ENCODE data around the gene SSH2. TPM values are rescaled to one million over a fixed set of nuclear protein-coding genes. Genes with fewer than 3 reads are reported as not detected.
A peak's percentile ranks its signal among the peaks of the same experiment; 100 is the strongest.

Gene SSH2
- total and polyA plus RNA-seq, 9 of the 15 experiments (the other 6 are each of a cell fraction or from before 2014, with no cell fraction given) = 3.9 to 16.1 (median 10.2) TPM

DNA sequence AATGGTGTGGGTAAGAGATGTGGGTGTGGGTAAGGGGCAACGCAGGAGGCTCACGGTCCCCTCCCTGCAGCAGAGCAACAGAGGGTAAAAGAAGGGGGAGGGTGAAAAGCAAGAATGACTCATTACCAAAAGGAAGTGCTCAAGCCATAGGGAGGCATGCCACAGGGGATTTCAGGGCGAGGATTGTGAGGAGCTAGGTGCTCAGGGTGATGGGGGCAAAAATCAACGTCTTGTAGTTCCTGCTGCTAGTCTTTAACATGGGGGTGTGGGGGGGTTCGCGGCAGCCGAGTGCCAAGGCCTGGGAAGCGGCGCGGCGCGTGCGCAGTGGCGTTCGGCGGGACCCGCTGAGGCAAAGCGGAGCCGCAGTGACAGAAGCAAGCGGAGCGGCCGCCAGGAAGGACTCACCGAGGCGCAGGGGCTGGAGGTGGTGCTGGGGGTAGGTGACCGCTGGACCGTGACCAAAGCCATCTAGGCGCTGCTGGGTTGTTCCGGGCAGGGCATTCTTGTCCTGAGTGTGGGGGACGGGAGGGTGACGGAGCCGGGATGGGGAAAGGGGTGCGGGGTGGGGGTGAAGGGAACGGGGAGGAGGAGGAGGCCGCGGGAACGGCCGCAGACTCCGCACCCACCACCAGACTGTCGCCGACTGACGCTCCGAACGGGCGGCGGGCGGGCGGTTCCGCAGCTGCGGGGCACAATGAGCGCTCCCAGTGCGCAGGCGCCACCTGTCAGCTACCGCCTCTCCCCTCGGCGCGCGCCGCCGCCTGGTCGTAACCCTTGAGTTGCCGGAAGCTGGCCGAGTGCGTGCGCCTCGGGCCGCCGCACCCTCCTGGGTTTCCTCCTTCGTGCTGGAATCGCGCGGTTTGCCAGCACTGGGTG lies at the start of gene SSH2 (continued):
- TF ChIP-seq PHF21A (IDR thresholded peaks at IDR 0.05; ENCODE audit: borderline replicate concordance, low read depth) = 0 out of 2 replicates have a peak, but pooled peaks have one; percentile 49
- TF ChIP-seq BRD4 (IDR thresholded peaks at IDR 0.05) = no peak
- TF ChIP-seq KAT7 (CRISPR knock-in tag; IDR thresholded peaks at IDR 0.05; ENCODE audit: borderline replicate concordance) = no peak
- no peak for TF ChIP-seq CCAR2 (IDR thresholded peaks at IDR 0.05; ENCODE audit: low read depth, low read length)
- TF ChIP-seq, protein P1, sequence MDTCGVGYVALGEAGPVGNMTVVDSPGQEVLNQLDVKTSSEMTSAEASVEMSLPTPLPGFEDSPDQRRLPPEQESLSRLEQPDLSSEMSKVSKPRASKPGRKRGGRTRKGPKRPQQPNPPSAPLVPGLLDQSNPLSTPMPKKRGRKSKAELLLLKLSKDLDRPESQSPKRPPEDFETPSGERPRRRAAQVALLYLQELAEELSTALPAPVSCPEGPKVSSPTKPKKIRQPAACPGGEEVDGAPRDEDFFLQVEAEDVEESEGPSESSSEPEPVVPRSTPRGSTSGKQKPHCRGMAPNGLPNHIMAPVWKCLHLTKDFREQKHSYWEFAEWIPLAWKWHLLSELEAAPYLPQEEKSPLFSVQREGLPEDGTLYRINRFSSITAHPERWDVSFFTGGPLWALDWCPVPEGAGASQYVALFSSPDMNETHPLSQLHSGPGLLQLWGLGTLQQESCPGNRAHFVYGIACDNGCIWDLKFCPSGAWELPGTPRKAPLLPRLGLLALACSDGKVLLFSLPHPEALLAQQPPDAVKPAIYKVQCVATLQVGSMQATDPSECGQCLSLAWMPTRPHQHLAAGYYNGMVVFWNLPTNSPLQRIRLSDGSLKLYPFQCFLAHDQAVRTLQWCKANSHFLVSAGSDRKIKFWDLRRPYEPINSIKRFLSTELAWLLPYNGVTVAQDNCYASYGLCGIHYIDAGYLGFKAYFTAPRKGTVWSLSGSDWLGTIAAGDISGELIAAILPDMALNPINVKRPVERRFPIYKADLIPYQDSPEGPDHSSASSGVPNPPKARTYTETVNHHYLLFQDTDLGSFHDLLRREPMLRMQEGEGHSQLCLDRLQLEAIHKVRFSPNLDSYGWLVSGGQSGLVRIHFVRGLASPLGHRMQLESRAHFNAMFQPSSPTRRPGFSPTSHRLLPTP (IDR thresholded peaks at IDR 0.05; ENCODE audit: borderline replicate concordance, extremely low read depth, insufficient read length) = no peak
- peak; percentile 14; the same call in 1 of the 2 replicates for TF ChIP-seq MYNN (IDR thresholded peaks at IDR 0.05)
- no peak for TF ChIP-seq MYNN (CRISPR knock-in tag; IDR thresholded peaks at IDR 0.05)
- 0 out of 2 replicates have a peak, but pooled peaks have one; percentile 35 for TF ChIP-seq SP1 (CRISPR knock-in tag; IDR thresholded peaks at IDR 0.05)
- TF ChIP-seq BDP1 (IDR thresholded peaks at IDR 0.05; ENCODE audit: insufficient read depth, insufficient read length) = no peak
- TF ChIP-seq HDGF (IDR thresholded peaks at IDR 0.05) = peak; percentile 64; the same call in 1 of the 2 replicates
- no peak for TF ChIP-seq TRIM28 (IDR thresholded peaks at IDR 0.05)
- TF ChIP-seq, protein P2, sequence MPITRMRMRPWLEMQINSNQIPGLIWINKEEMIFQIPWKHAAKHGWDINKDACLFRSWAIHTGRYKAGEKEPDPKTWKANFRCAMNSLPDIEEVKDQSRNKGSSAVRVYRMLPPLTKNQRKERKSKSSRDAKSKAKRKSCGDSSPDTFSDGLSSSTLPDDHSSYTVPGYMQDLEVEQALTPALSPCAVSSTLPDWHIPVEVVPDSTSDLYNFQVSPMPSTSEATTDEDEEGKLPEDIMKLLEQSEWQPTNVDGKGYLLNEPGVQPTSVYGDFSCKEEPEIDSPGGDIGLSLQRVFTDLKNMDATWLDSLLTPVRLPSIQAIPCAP (CRISPR knock-in tag; IDR thresholded peaks at IDR 0.05; ENCODE audit: borderline replicate concordance) = no peak
- TF ChIP-seq, protein P3, sequence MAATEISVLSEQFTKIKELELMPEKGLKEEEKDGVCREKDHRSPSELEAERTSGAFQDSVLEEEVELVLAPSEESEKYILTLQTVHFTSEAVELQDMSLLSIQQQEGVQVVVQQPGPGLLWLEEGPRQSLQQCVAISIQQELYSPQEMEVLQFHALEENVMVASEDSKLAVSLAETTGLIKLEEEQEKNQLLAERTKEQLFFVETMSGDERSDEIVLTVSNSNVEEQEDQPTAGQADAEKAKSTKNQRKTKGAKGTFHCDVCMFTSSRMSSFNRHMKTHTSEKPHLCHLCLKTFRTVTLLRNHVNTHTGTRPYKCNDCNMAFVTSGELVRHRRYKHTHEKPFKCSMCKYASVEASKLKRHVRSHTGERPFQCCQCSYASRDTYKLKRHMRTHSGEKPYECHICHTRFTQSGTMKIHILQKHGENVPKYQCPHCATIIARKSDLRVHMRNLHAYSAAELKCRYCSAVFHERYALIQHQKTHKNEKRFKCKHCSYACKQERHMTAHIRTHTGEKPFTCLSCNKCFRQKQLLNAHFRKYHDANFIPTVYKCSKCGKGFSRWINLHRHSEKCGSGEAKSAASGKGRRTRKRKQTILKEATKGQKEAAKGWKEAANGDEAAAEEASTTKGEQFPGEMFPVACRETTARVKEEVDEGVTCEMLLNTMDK (IDR thresholded peaks at IDR 0.05; ENCODE audit: borderline replicate concordance, insufficient read depth, low read depth, low read length, poor library complexity, severe bottlenecking) = no peak
- TF ChIP-seq ZNF551 (CRISPR knock-in tag; IDR thresholded peaks at IDR 0.05) = no peak
- TF ChIP-seq ZNF75A (CRISPR knock-in tag; IDR thresholded peaks at IDR 0.05) = no peak
- TF ChIP-seq PTRF (tag; IDR thresholded peaks at IDR 0.05) = no peak
- TF ChIP-seq, protein P4, sequence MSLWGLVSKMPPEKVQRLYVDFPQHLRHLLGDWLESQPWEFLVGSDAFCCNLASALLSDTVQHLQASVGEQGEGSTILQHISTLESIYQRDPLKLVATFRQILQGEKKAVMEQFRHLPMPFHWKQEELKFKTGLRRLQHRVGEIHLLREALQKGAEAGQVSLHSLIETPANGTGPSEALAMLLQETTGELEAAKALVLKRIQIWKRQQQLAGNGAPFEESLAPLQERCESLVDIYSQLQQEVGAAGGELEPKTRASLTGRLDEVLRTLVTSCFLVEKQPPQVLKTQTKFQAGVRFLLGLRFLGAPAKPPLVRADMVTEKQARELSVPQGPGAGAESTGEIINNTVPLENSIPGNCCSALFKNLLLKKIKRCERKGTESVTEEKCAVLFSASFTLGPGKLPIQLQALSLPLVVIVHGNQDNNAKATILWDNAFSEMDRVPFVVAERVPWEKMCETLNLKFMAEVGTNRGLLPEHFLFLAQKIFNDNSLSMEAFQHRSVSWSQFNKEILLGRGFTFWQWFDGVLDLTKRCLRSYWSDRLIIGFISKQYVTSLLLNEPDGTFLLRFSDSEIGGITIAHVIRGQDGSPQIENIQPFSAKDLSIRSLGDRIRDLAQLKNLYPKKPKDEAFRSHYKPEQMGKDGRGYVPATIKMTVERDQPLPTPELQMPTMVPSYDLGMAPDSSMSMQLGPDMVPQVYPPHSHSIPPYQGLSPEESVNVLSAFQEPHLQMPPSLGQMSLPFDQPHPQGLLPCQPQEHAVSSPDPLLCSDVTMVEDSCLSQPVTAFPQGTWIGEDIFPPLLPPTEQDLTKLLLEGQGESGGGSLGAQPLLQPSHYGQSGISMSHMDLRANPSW (CRISPR knock-in tag; IDR thresholded peaks at IDR 0.05) = no peak
- no peak for TF ChIP-seq THRAP3 (IDR thresholded peaks at IDR 0.05; ENCODE audit: borderline replicate concordance)
- TF ChIP-seq SIX5 (IDR thresholded peaks at IDR 0.05; ENCODE audit: borderline replicate concordance in 1 of 2, insufficient read depth in 1 of 2, low read depth in 1 of 2, low read length in 2 of 2) = no peak
